ENCODE results near the gene CTNND2.

The CTNND2 gene

GRCh38 chr5:10985721-10986110 lies 918.5 kb downstream of the CTNND2 start:
- Histone ChIP-seq H3F3A (ENCODE audit: control insufficient read depth, insufficient read depth) (no peaks in the 10 kb centered on the region), H3K36me3 (ENCODE audit: control insufficient read depth, low read length) (no peaks in the 10 kb centered on the region), H3K4me3 (ENCODE audit: low read length) (no peak overlapping the region), H3K4me2 (ENCODE audit: low read length) (no peak overlapping the region), H3K9me2 (replicated peaks; ENCODE audit: control insufficient read depth, low read length) (no peaks in the 10 kb centered on the region), H3K4me1 (ENCODE audit: control insufficient read depth, low read length) (no peaks in the 10 kb centered on the region), H3K27me3 (ENCODE audit: control insufficient read depth, low read length) (no peaks in the 10 kb centered on the region; the same call in 1 of the 2 replicates), H3K27ac (ENCODE audit: low read depth, low read length) (no peak overlapping the region), H3K79me2 (ENCODE audit: control insufficient read depth, low read length) (no peaks in the 10 kb centered on the region), H3K9me3 (ENCODE audit: control insufficient read depth, insufficient read depth, low read length) (no peaks in the 10 kb centered on the region), H4K20me1 (ENCODE audit: control insufficient read depth, insufficient read depth, low read depth, low read length) (no peaks in the 10 kb centered on the region)
- TF ChIP-seq CTCF (IDR thresholded peaks at IDR 0.05; ENCODE audit: low read depth, low read length, poor library complexity, severe bottlenecking) (no peak), EZH2phosphoT487 (IDR thresholded peaks at IDR 0.05; ENCODE audit: borderline replicate concordance, low read length) (no peak)

- Histone ChIP-seq H3K9me3 (ENCODE audit: control insufficient read depth, insufficient read depth, low read length) (no peaks in the 10 kb centered on the region), H3K79me2 (ENCODE audit: control insufficient read depth, low read length) (no peaks in the 10 kb centered on the region), H3K27ac (ENCODE audit: low read depth, low read length) (no peak overlapping the region), H3K36me3 (ENCODE audit: control insufficient read depth, low read length) (no peaks in the 10 kb centered on the region), H3K4me2 (ENCODE audit: low read length) (no peak overlapping the region), H3F3A (ENCODE audit: control insufficient read depth, insufficient read depth) (no peaks in the 10 kb centered on the region), H3K27me3 (ENCODE audit: control insufficient read depth, low read length) (no peaks in the 10 kb centered on the region; the same call in 1 of the 2 replicates), H4K20me1 (ENCODE audit: control insufficient read depth, insufficient read depth, low read depth, low read length) (no peaks in the 10 kb centered on the region), H3K9me2 (replicated peaks; ENCODE audit: control insufficient read depth, low read length) (no peaks in the 10 kb centered on the region), H3K4me1 (ENCODE audit: control insufficient read depth, low read length) (no peaks in the 10 kb centered on the region), H3K4me3 (ENCODE audit: low read length) (no peak overlapping the region)
- TF ChIP-seq CTCF (IDR thresholded peaks at IDR 0.05; ENCODE audit: low read depth, low read length, poor library complexity, severe bottlenecking), result no peak
- TF ChIP-seq EZH2phosphoT487 (IDR thresholded peaks at IDR 0.05; ENCODE audit: borderline replicate concordance, low read length), result no peak
These were observed 919.0 kb downstream of the CTNND2 start for GRCh38 chr5:10985091-10985720.

GRCh38 chr5:10984021-10984715 lies 920.1 kb downstream of the CTNND2 start:
- Histone ChIP-seq H3K9me2 (replicated peaks; ENCODE audit: control insufficient read depth, low read length) (no peaks in the 10 kb centered on the region), H3K9me3 (ENCODE audit: control insufficient read depth, insufficient read depth, low read length) (no peaks in the 10 kb centered on the region), H3K36me3 (ENCODE audit: control insufficient read depth, low read length) (no peaks in the 10 kb centered on the region), H3K4me2 (ENCODE audit: low read length) (no peak overlapping the region), H3K4me3 (ENCODE audit: low read length) (no peak overlapping the region), H3K27me3 (ENCODE audit: control insufficient read depth, low read length) (no peaks in the 10 kb centered on the region), H3K79me2 (ENCODE audit: control insufficient read depth, low read length) (no peaks in the 10 kb centered on the region), H3K27ac (ENCODE audit: low read depth, low read length) (no peak overlapping the region), H3F3A (ENCODE audit: control insufficient read depth, insufficient read depth) (no peaks in the 10 kb centered on the region), H4K20me1 (ENCODE audit: control insufficient read depth, insufficient read depth, low read depth, low read length) (no peaks in the 10 kb centered on the region), H3K4me1 (ENCODE audit: control insufficient read depth, low read length) (no peaks in the 10 kb centered on the region)
- TF ChIP-seq EZH2phosphoT487 (IDR thresholded peaks at IDR 0.05; ENCODE audit: borderline replicate concordance, low read length) (no peak), CTCF (IDR thresholded peaks at IDR 0.05; ENCODE audit: low read depth, low read length, poor library complexity, severe bottlenecking) (no peak)

Measured in DOHH2 (cell line).